Amygdala (tissue), 56 donors: ENCODE results near the gene CCDC170.

ENCODE experiments used
- DNase-seq, 56 donors: peaks; one replicate each; lab custom pipeline; 2025; lab: John Stamatoyannopoulos, UW

Gene CCDC170

GRCh38 chr6:151609146-151609902, 115.5 kb downstream of the CCDC170 start:
- no peak for DNase-seq

- DNase-seq = no peak
These were observed 116.5 kb downstream of the CCDC170 start for GRCh38 chr6:151610326-151610725.

GRCh38 chr6:151614630-151615029, 120.8 kb downstream of the CCDC170 start:
- DNase-seq = no peak

- no peak for DNase-seq
These were observed 122.3 kb downstream of the CCDC170 start for GRCh38 chr6:151616091-151616513.

GRCh38 chr6:151616600-151616999, 122.8 kb downstream of the CCDC170 start:
- no peak for DNase-seq

- no peak for DNase-seq
These were observed 123.7 kb downstream of the CCDC170 start for GRCh38 chr6:151617539-151617938.

GRCh38 chr6:151618717-151619116, 124.9 kb downstream of the CCDC170 start:
- DNase-seq = no peak

- DNase-seq = no peak
These were observed 126.4 kb downstream of the CCDC170 start for GRCh38 chr6:151620179-151620578.

- no peak for DNase-seq
These were observed 130.3 kb downstream of the CCDC170 start for GRCh38 chr6:151624071-151624470.

GRCh38 chr6:151624481-151624880, 130.7 kb downstream of the CCDC170 start:
- DNase-seq = no peak

- DNase-seq = no peak
These were observed 131.2 kb downstream of the CCDC170 start for GRCh38 chr6:151624900-151625536.

- DNase-seq = no peak
These were observed 134.1 kb downstream of the CCDC170 start for GRCh38 chr6:151627689-151628444.

- DNase-seq = no peak
These were observed 136.0 kb downstream of the CCDC170 start for GRCh38 chr6:151629791-151630190.

GRCh38 chr6:151630387-151630786, 136.6 kb downstream of the CCDC170 start:
- no peak for DNase-seq

- no peak for DNase-seq
These were observed 137.3 kb downstream of the CCDC170 start for GRCh38 chr6:151630991-151631655.

GRCh38 chr6:151632415-151632987, 138.7 kb downstream of the CCDC170 start:
- no peak for DNase-seq

- DNase-seq = no peak
These were observed 139.9 kb downstream of the CCDC170 start for GRCh38 chr6:151633526-151634335.

- DNase-seq = no peak
These were observed 140.5 kb downstream of the CCDC170 start for GRCh38 chr6:151634336-151634720.

GRCh38 chr6:151635741-151636140, 141.9 kb downstream of the CCDC170 start:
- no peak for DNase-seq

- no peak for DNase-seq
These were observed 144.0 kb downstream of the CCDC170 start for GRCh38 chr6:151637814-151638213.
